ENCODE data around the gene FHL1. TPM values are rescaled to one million over a fixed set of nuclear protein-coding genes. Genes with fewer than 3 reads are reported as not detected.

FHL1 gene
- total and polyA plus RNA-seq, 4 donors: 8.8 to 20.2 (median 15.0) TPM

DNA sequence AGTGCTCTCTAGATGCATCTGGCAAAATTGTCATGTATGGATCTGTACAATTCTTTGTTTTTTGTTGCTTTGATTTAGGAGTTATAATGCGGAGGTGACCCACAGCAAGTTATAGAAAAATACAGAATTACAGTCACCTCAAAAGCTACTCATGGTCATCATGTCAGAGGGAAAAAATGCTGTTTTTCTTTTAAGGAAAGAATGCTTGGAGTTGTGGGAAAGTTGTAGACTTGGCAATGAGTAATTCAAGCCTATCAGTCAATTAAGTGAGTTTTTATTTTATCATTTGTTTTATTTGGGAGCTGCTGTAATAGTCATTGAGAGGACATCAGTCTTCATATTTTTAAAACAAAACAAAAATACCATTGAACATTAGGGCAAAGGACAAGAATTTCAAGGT lies 16.4 kb downstream of the FHL1 start:
- Histone ChIP-seq H3K36me3 (ENCODE audit: control insufficient read depth in 4 of 4, insufficient read depth in 3 of 4, low read depth in 1 of 4, low read length in 3 of 4) (no peaks in the 10 kb centered on the region), H3K27me3 (ENCODE audit: control insufficient read depth in 4 of 4, insufficient read depth in 4 of 4, low read length in 3 of 4) (no peaks in the 10 kb centered on the region), H3K27ac (ENCODE audit: low read depth in 1 of 2, low read length in 2 of 2) (no peak overlapping the region), H3K4me1 (ENCODE audit: control insufficient read depth in 4 of 4, insufficient read depth in 4 of 4, low read length in 3 of 4) (peaks cover 0 to 11% (median 8%) of the 10 kb centered on the region in 4 donors), H3K9me3 (ENCODE audit: control insufficient read depth in 4 of 4, low read length in 3 of 4) (no peaks in the 10 kb centered on the region), H3K4me3 (ENCODE audit: low read depth in 1 of 3, low read length in 3 of 3) (no peak overlapping the region), H3K9ac (ENCODE audit: low read depth in 1 of 2, low read length in 2 of 2) (no peak overlapping the region)
- TF ChIP-seq ZBTB33 (IDR thresholded peaks at IDR 0.05): no peak
- no peak for TF ChIP-seq HNF4A (conservative IDR thresholded peaks at IDR 0.05)
- no peak for TF ChIP-seq FOXA1 (IDR thresholded peaks at IDR 0.05)
- TF ChIP-seq EGR1 (IDR thresholded peaks at IDR 0.05; ENCODE audit: low read depth in 2 of 2): no peak
- no peak for TF ChIP-seq TAF1 (conservative IDR thresholded peaks at IDR 0.05)
- DNase-seq (ENCODE audit: low spot score): no peak
- WGBS: 90% methylated on average over 1 of the region's 1 CpG

- no peaks in the 10 kb centered on the region for H3K9me3 ChIP-seq (ENCODE audit: control insufficient read depth in 4 of 4, low read length in 3 of 4)
Observed at GRCh38 chrX:136165406-136165805, 18.1 kb downstream of the FHL1 start.

More at GRCh38 chrX:136165406-136165805, 18.1 kb downstream of the FHL1 start:
- WGBS: 62% methylated on average over 3 of the region's 3 CpGs
- H3K27ac ChIP-seq (ENCODE audit: low read depth in 1 of 2, low read length in 2 of 2): no peak overlapping the region
- DNase-seq (ENCODE audit: low spot score): no peak
- no peaks in the 10 kb centered on the region for H3K27me3 ChIP-seq (ENCODE audit: control insufficient read depth in 4 of 4, insufficient read depth in 4 of 4, low read length in 3 of 4)
- H3K4me1 ChIP-seq (ENCODE audit: control insufficient read depth in 4 of 4, insufficient read depth in 4 of 4, low read length in 3 of 4): peaks cover 0 to 8% (median 1%) of the 10 kb centered on the region in 4 donors
- H3K9ac ChIP-seq (ENCODE audit: low read depth in 1 of 2, low read length in 2 of 2): no peak overlapping the region
- no peak overlapping the region for H3K4me3 ChIP-seq (ENCODE audit: low read depth in 1 of 3, low read length in 3 of 3)
- H3K36me3 ChIP-seq (ENCODE audit: control insufficient read depth in 4 of 4, insufficient read depth in 3 of 4, low read depth in 1 of 4, low read length in 3 of 4): no peaks in the 10 kb centered on the region
- TF ChIP-seq EGR1 (IDR thresholded peaks at IDR 0.05; ENCODE audit: low read depth in 2 of 2) (no peak), NR2F2 (IDR thresholded peaks at IDR 0.05) (no peak), YY1 (IDR thresholded peaks at IDR 0.05) (no peak), FOXA1 (IDR thresholded peaks at IDR 0.05) (no peak), GABPA (IDR thresholded peaks at IDR 0.05 in 1 of 2, conservative IDR thresholded peaks at IDR 0.05 in 1 of 2) (no peak), RAD21 (IDR thresholded peaks at IDR 0.05) (no peak), ZBTB33 (IDR thresholded peaks at IDR 0.05) (no peak), CTCF (IDR thresholded peaks at IDR 0.05; ENCODE audit: low read depth, low read length, missing input control) (no peak), FOXA2 (IDR thresholded peaks at IDR 0.05) (no peak), HNF4G (IDR thresholded peaks at IDR 0.05) (no peak), JUND (IDR thresholded peaks at IDR 0.05) (no peak), TAF1 (conservative IDR thresholded peaks at IDR 0.05) (no peak), RXRA (IDR thresholded peaks at IDR 0.05) (no peak), HNF4A (conservative IDR thresholded peaks at IDR 0.05) (no peak)
- TF ChIP-seq, protein P1, sequence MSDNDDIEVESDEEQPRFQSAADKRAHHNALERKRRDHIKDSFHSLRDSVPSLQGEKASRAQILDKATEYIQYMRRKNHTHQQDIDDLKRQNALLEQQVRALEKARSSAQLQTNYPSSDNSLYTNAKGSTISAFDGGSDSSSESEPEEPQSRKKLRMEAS (IDR thresholded peaks at IDR 0.05): no peak
- TF ChIP-seq, protein P2, sequence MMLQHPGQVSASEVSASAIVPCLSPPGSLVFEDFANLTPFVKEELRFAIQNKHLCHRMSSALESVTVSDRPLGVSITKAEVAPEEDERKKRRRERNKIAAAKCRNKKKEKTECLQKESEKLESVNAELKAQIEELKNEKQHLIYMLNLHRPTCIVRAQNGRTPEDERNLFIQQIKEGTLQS (IDR thresholded peaks at IDR 0.05): no peak
